HEK293 (cell line): ENCODE results near the gene DNM1L.

Source experiments
- CTCF ChIA-PET: fragments of 350-600 bp; formaldehyde crosslinking; extraction: SDS; loops from one replicate; lab custom pipeline; 2021; ENCODE audit warnings: antibody characterized with exemption; lab: Yijun Ruan, JAX
- POLR2A ChIA-PET: fragments of 300-600 bp; formaldehyde crosslinking; extraction: SDS; loops from one replicate; lab custom pipeline; 2020; ENCODE audit warnings: antibody characterized with exemption, inconsistent platforms; lab: Yijun Ruan, JAX
- H3K27ac ChIP-seq: fragments of 200-500 bp; sonication (Bioruptor generic); 2 replicates; pipeline ENCODE4 v1.5.1; 2014; ENCODE audit warnings: low read depth, low read length, control low read depth, inconsistent platforms; ENCODE audit errors: extremely low read depth
- H3K36me3 ChIP-seq, 2 experiments: fragments of 200-500 bp in 1 of 2; sonication (Bioruptor generic) in 1 of 2; 1 replicate in 1 of 2; 2 replicates in 1 of 2; pipeline ENCODE4 v1.5.1; 2014 to 2017; ENCODE audit warnings: inconsistent platforms in 2 of 2, low read length in 2 of 2; ENCODE audit not compliant: control insufficient read depth in 2 of 2, insufficient read depth in 1 of 2
- H3K4me1 ChIP-seq: fragments of 200-500 bp; sonication (Bioruptor generic); 2 replicates; pipeline ENCODE4 v1.5.1; 2014; ENCODE audit warnings: mild to moderate bottlenecking, low read length, inconsistent platforms; ENCODE audit not compliant: control insufficient read depth, insufficient read depth
- H3K4me3 ChIP-seq: 2 replicates; pipeline ENCODE4 v1.5.1; 2011; ENCODE audit warnings: low read depth, mild to moderate bottlenecking, control low read depth, low read length, moderate library complexity
- H3K9me3 ChIP-seq: fragments of 200-500 bp; sonication (Bioruptor generic); 2 replicates; pipeline ENCODE4 v1.5.1; 2014; ENCODE audit warnings: low read depth, low read length, inconsistent platforms; ENCODE audit not compliant: control insufficient read depth, insufficient read depth
- BCL11B ChIP-seq: fragments of 450-650 bp; formaldehyde crosslinking; IDR thresholded peaks from 2 replicates; pipeline ENCODE4 v1.5.1; 2016; ENCODE audit warnings: low read depth, missing biosample characterization, missing genetic modification characterization
- MYNN ChIP-seq: fragments of 450-650 bp; formaldehyde crosslinking; IDR thresholded peaks from 2 replicates; pipeline ENCODE4 v1.5.1; 2016; ENCODE audit warnings: missing biosample characterization, missing genetic modification characterization, borderline replicate concordance
- OSR2 ChIP-seq: fragments of 450-650 bp; formaldehyde crosslinking; IDR thresholded peaks from 2 replicates; pipeline ENCODE4 v1.5.1; 2016; ENCODE audit warnings: missing biosample characterization, missing genetic modification characterization
- WT1 ChIP-seq: fragments of 450-650 bp; formaldehyde crosslinking; IDR thresholded peaks from 2 replicates; pipeline ENCODE4 v1.5.1; 2016; ENCODE audit warnings: missing biosample characterization, missing genetic modification characterization
- ZBTB17 ChIP-seq: fragments of 450-650 bp; formaldehyde crosslinking; IDR thresholded peaks from 2 replicates; pipeline ENCODE4 v1.5.1; 2016; ENCODE audit warnings: missing biosample characterization, missing genetic modification characterization
- ZBTB48 ChIP-seq: fragments of 450-650 bp; formaldehyde crosslinking; IDR thresholded peaks from 2 replicates; pipeline ENCODE4 v1.5.1; 2016; ENCODE audit warnings: missing biosample characterization, missing genetic modification characterization
- ZFP37 ChIP-seq: fragments of 450-650 bp; formaldehyde crosslinking; IDR thresholded peaks from 2 replicates; pipeline ENCODE4 v1.5.1; 2016; ENCODE audit warnings: missing biosample characterization, missing genetic modification characterization
- ZNF132 ChIP-seq: fragments of 450-650 bp; formaldehyde crosslinking; IDR thresholded peaks from 2 replicates; pipeline ENCODE4 v1.5.1; 2017; ENCODE audit warnings: missing biosample characterization, missing genetic modification characterization, borderline replicate concordance
- ZNF133 ChIP-seq: fragments of 450-650 bp; formaldehyde crosslinking; IDR thresholded peaks from 2 replicates; pipeline ENCODE4 v1.5.1; 2016; ENCODE audit warnings: missing biosample characterization, missing genetic modification characterization
- ZNF302 ChIP-seq: fragments of 450-650 bp; formaldehyde crosslinking; IDR thresholded peaks from 2 replicates; pipeline ENCODE4 v1.5.1; 2016; ENCODE audit warnings: missing biosample characterization, missing genetic modification characterization, low read depth
- ZNF311 ChIP-seq: fragments of 450-650 bp; formaldehyde crosslinking; IDR thresholded peaks from 2 replicates; pipeline ENCODE4 v1.5.1; 2017; ENCODE audit warnings: missing biosample characterization, missing genetic modification characterization, borderline replicate concordance
- ZNF48 ChIP-seq: fragments of 450-650 bp; formaldehyde crosslinking; IDR thresholded peaks from 2 replicates; pipeline ENCODE4 v1.5.1; 2016; ENCODE audit warnings: missing biosample characterization, missing genetic modification characterization
- ZNF521 ChIP-seq: fragments of 450-650 bp; formaldehyde crosslinking; IDR thresholded peaks from 2 replicates; pipeline ENCODE4 v1.5.1; 2017; ENCODE audit warnings: missing biosample characterization, mild to moderate bottlenecking, missing genetic modification characterization
- ZNF544 ChIP-seq: fragments of 450-650 bp; formaldehyde crosslinking; IDR thresholded peaks from 2 replicates; pipeline ENCODE4 v1.5.0; 2017; ENCODE audit warnings: missing biosample characterization, missing genetic modification characterization
- ZNF548 ChIP-seq: fragments of 450-650 bp; formaldehyde crosslinking; IDR thresholded peaks from 2 replicates; pipeline ENCODE4 v1.5.1; 2016; ENCODE audit warnings: missing biosample characterization, missing genetic modification characterization
- ZNF571 ChIP-seq: fragments of 450-650 bp; formaldehyde crosslinking; IDR thresholded peaks from 2 replicates; pipeline ENCODE4 v1.5.0; 2017; ENCODE audit warnings: missing biosample characterization, missing genetic modification characterization
- ZNF585B ChIP-seq: fragments of 450-650 bp; formaldehyde crosslinking; IDR thresholded peaks from 2 replicates; pipeline ENCODE4 v1.5.1; 2016; ENCODE audit warnings: missing biosample characterization, missing genetic modification characterization
- ZNF660 ChIP-seq: fragments of 450-650 bp; IDR thresholded peaks from 2 replicates; pipeline ENCODE4 v1.5.1; 2018; ENCODE audit warnings: missing biosample characterization, mild to moderate bottlenecking, missing genetic modification characterization
- ZNF670 ChIP-seq: fragments of 450-650 bp; formaldehyde crosslinking; IDR thresholded peaks from 2 replicates; pipeline ENCODE4 v1.5.1; 2016; ENCODE audit warnings: missing biosample characterization, missing genetic modification characterization, low read depth
- ZSCAN4 ChIP-seq: fragments of 450-650 bp; formaldehyde crosslinking; IDR thresholded peaks from 2 replicates; pipeline ENCODE4 v1.5.1; 2017; ENCODE audit warnings: missing biosample characterization, missing genetic modification characterization
- ZSCAN5A ChIP-seq: fragments of 450-650 bp; formaldehyde crosslinking; IDR thresholded peaks from 2 replicates; pipeline ENCODE4 v1.5.1; 2016; ENCODE audit warnings: missing biosample characterization, missing genetic modification characterization
- TF ChIP-seq, protein P1 (sequence below): fragments of 450-650 bp; formaldehyde crosslinking; IDR thresholded peaks from 2 replicates; pipeline ENCODE4 v1.5.1; 2017; ENCODE audit warnings: missing biosample characterization, missing genetic modification characterization
- TF ChIP-seq, protein P2 (sequence below): fragments of 450-650 bp; formaldehyde crosslinking; IDR thresholded peaks from 2 replicates; pipeline ENCODE4 v1.5.1; 2016; ENCODE audit warnings: missing biosample characterization, missing genetic modification characterization
- TF ChIP-seq, protein P3 (sequence below): fragments of 450-650 bp; formaldehyde crosslinking; IDR thresholded peaks from 2 replicates; pipeline ENCODE4 v1.5.1; 2016; ENCODE audit warnings: missing biosample characterization, missing genetic modification characterization
- TF ChIP-seq, protein P4 (sequence below): fragments of 450-650 bp; formaldehyde crosslinking; IDR thresholded peaks from 2 replicates; pipeline ENCODE4 v1.5.1; 2016; ENCODE audit warnings: missing biosample characterization, missing genetic modification characterization

The DNM1L gene

DNA sequence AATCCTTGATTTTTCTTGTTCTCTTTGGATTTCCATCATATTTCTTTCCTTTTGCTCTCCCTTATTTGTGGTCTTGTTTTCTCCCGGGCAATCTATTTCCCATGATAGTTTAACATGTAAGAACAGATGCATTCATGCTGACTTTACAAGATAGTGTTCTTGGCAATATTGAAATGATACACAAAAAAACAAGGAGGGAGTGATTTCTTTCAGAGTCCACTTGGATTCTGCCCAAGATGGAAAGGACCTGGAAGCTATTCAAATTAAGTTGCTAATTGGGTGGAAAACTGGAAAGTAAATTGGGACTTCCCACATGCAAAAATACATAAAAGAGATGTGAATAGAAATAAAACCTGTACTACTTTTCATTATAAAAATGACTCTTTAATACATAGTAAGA lies 91.0 kb downstream of the DNM1L start (continued):
- TF ChIP-seq WT1 (tag by site-specific recombination) = no peak
- no peak for TF ChIP-seq ZNF311 (tag by site-specific recombination)
- TF ChIP-seq ZNF670 (tag by site-specific recombination) = no peak
- no peak for TF ChIP-seq ZNF585B
- no peak for TF ChIP-seq OSR2 (tag by site-specific recombination)
- no peak for TF ChIP-seq ZNF132 (tag by site-specific recombination)
- TF ChIP-seq ZNF548 (tag by site-specific recombination) = no peak
- no peak for TF ChIP-seq ZNF544

DNA sequence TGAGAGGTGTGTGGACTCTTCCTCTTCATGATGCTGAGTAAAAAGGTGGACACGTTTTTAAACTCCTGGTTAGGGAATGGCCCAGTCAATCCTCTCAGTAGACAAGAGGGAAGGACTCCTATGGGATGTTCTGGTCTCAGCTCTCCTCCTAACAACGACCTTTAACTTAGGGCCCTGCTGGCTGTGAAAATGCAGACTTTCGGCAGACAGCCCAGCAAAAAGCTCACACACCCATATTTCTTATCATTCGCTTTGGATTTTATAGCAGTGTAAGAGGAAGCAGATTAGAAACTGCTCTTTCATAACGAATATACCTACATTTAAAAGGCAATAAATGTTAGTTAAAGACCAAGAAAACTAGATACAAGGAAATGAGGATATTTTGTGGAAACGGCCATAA lies 94.6 kb downstream of the DNM1L start:
- TF ChIP-seq ZNF48 (tag by site-specific recombination) (no peak), ZNF660 (tag by site-specific recombination) (no peak), ZBTB17 (tag by site-specific recombination) (no peak), ZSCAN5A (tag by site-specific recombination) (no peak), ZNF521 (no peak), ZBTB48 (tag by site-specific recombination) (no peak), ZNF133 (tag by site-specific recombination) (no peak), ZNF571 (tag by site-specific recombination) (no peak), ZNF302 (tag by site-specific recombination) (no peak), MYNN (tag by site-specific recombination) (no peak), ZSCAN4 (tag by site-specific recombination) (no peak), ZFP37 (tag by site-specific recombination) (no peak), BCL11B (no peak)
- TF ChIP-seq, protein P1, sequence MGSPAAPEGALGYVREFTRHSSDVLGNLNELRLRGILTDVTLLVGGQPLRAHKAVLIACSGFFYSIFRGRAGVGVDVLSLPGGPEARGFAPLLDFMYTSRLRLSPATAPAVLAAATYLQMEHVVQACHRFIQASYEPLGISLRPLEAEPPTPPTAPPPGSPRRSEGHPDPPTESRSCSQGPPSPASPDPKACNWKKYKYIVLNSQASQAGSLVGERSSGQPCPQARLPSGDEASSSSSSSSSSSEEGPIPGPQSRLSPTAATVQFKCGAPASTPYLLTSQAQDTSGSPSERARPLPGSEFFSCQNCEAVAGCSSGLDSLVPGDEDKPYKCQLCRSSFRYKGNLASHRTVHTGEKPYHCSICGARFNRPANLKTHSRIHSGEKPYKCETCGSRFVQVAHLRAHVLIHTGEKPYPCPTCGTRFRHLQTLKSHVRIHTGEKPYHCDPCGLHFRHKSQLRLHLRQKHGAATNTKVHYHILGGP (tag by site-specific recombination) = no peak
- TF ChIP-seq, protein P2, sequence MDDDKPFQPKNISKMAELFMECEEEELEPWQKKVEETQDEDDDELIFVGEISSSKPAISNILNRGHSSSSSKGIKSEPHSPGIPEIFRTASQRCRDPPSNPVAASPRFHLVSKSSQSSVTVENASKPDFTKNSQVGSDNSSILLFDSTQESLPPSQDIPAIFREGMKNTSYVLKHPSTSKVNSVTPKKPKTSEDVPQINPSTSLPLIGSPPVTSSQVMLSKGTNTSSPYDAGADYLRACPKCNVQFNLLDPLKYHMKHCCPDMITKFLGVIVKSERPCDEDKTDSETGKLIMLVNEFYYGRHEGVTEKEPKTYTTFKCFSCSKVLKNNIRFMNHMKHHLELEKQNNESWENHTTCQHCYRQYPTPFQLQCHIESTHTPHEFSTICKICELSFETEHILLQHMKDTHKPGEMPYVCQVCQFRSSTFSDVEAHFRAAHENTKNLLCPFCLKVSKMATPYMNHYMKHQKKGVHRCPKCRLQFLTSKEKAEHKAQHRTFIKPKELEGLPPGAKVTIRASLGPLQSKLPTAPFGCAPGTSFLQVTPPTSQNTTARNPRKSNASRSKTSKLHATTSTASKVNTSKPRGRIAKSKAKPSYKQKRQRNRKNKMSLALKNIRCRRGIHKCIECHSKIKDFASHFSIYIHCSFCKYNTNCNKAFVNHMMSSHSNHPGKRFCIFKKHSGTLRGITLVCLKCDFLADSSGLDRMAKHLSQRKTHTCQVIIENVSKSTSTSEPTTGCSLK (tag by site-specific recombination) = no peak
- TF ChIP-seq, protein P3, sequence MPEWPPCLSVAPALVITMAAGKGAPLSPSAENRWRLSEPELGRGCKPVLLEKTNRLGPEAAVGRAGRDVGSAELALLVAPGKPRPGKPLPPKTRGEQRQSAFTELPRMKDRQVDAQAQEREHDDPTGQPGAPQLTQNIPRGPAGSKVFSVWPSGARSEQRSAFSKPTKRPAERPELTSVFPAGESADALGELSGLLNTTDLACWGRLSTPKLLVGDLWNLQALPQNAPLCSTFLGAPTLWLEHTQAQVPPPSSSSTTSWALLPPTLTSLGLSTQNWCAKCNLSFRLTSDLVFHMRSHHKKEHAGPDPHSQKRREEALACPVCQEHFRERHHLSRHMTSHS (tag by site-specific recombination) = no peak
- TF ChIP-seq, protein P4, sequence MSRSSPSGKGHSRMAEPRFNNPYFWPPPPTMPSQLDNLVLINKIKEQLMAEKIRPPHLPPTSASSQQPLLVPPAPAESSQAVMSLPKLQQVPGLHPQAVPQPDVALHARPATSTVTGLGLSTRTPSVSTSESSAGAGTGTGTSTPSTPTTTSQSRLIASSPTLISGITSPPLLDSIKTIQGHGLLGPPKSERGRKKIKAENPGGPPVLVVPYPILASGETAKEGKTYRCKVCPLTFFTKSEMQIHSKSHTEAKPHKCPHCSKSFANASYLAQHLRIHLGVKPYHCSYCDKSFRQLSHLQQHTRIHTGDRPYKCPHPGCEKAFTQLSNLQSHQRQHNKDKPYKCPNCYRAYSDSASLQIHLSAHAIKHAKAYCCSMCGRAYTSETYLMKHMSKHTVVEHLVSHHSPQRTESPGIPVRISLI (tag by site-specific recombination) = no peak
- Histone ChIP-seq H3K27ac (no peak overlapping the region), H3K9me3 (no peaks in the 10 kb centered on the region), H3K4me1 (no peaks in the 10 kb centered on the region), H3K36me3 (no peaks in the 10 kb centered on the region), H3K4me3 (no peak overlapping the region)
- POLR2A ChIA-PET = interaction anchor here (1.6 kb wide), 1 partner anchor 18 kb away, joined by 5 read pairs; the partner anchor contains the start of gene YARS2
- CTCF ChIA-PET = interaction anchor here (0.8 to 1.9 kb wide), 3 partner anchors 10 to 96 kb away, joined by 3 to 6 read pairs (median 3); partner anchors contain the start of gene YARS2
